Psoas muscle (tissue), 8 donors: Measurements from ENCODE around the gene ZP1. TPM values are rescaled to one million over a fixed set of nuclear protein-coding genes. Genes with fewer than 3 reads are reported as not detected.

Source experiments
- ATAC-seq, 4 donors: fragments of 200-7000 bp; cut with Tn5 transposase; one replicate each; pipeline ENCODE4 v1.9.1; 2020; ENCODE audit warnings: moderate library complexity in 3 of 4, mild to moderate bottlenecking in 2 of 4
- DNase-seq, 2 donors: peaks; one replicate each; pipeline ENCODE4 v3.0.0-alpha.2; 2020
- H3K27ac ChIP-seq: fragments of 200-600 bp; one replicate; pipeline ENCODE4 v1.8.0; 2022
- H3K27me3 ChIP-seq, 3 donors: fragments of 200-600 bp in 1 of 3; one replicate each; pipeline versions ENCODE4 v1.6.1 to v1.8.0; 2013 to 2022; ENCODE audit warnings: low read length in 2 of 3, mild to moderate bottlenecking in 2 of 3, moderate library complexity in 1 of 3; ENCODE audit not compliant: insufficient read depth in 3 of 3
- H3K36me3 ChIP-seq, 2 donors: fragments of 200-600 bp in 1 of 2; one replicate each; pipeline versions ENCODE4 v1.6.1 to v1.8.0; 2013 to 2022; ENCODE audit warnings: low read depth in 1 of 2, mild to moderate bottlenecking in 1 of 2, moderate library complexity in 1 of 2; ENCODE audit not compliant: insufficient read depth in 1 of 2
- H3K4me1 ChIP-seq: fragments of 200-600 bp; one replicate; pipeline ENCODE4 v1.8.0; 2022
- H3K4me3 ChIP-seq: fragments of 200-600 bp; one replicate; pipeline ENCODE4 v1.8.0; 2022; ENCODE audit warnings: mild to moderate bottlenecking
- H3K9me3 ChIP-seq: fragments of 200-600 bp; one replicate; pipeline ENCODE4 v1.8.0; 2022
- WGBS, 3 donors: extraction: QIAGEN DNeasy Blood & Tissue Kit; methylation state at CpG; one replicate each; pipeline versions ENCODE4 v1.1.6 to v1.1.7; 2013; 5-methylcytosine and 5-hydroxymethylcytosine counted together
- intact Hi-C, 2 donors: fragments of 100-400 bp; cut with DNase I; formaldehyde crosslinking; loops; one replicate each; pipeline versions ENCODE4 v1.11.0 to v1.14.2; 2022
- polyA plus RNA-seq, 3 donors: library from polyadenylated mRNA; stranded (reverse); fragments of 200-250 nt; gene quantifications; one replicate each; pipeline ENCODE4 v1.2.3, GENCODE V29; 2013
- total RNA-seq, 4 donors: library from RNA; stranded (reverse); fragmentation: NEBNext Ultra II Directional in 2 of 4; extraction: Animal tissue kit (Norgen Biotek cat#: 25700) in 2 of 4; gene quantifications; one replicate each; pipeline versions ENCODE4 v1.2.1 to v1.2.4, GENCODE V29; 2021 to 2023
- TF ChIP-seq, protein P1 (sequence below): fragments of 200-600 bp; IDR thresholded peaks from one replicate; pipeline ENCODE4 v1.8.0; 2022; ENCODE audit warnings: antibody characterized with exemption
- donor health status: healthy with polysubstance abuse.
- donor health status: DM: no; HTN: no; CAD: no; lungs with moderate emphysema.
- donor health status: Bipolar disorder and iron deficiency.
- donor health status: healthy.
- donor health status: DM: yes; HTN: yes; CAD: no.
- donor health status: DM: no; HTN: no; CAD: no.
- donor health status: DM: no; HTN: no; CAD: no.
- donor health status: DM: yes; HTN: yes; CAD: no.

The ZP1 gene
- total and polyA plus RNA-seq, 7 donors: 0.18 to 0.52 (median 0.29) TPM; not detected in 3

DNA sequence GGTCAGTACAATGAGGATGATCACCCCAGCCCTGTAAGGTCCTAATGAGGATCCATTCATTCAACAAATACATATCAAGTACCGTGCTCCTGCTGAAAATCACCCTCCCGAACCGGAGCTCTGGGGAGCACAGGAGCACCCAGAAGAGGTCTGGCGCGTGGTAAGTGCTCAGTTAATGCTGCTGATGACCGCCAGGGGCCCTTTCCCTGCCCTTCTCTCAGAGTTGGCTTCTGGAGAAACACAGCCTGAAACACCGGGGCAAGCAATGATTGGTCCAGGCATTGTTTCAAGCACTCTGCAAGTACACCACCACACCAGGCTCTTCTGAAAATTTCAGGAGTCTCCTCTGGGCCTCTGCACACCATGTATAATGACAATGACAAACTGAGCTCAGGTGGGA lies 29.2 kb upstream of the ZP1 start:
- intact Hi-C loops: loop anchor here in 1 of 2 donors (10.0 kb wide), 1 partner anchor 297 kb away; no protein-coding TSS in a partner anchor
- no peaks in the 10 kb centered on the region for H3K27me3 ChIP-seq
- H3K4me1 ChIP-seq: peaks cover 9% of the 10 kb centered on the region
- no peak overlapping the region for H3K4me3 ChIP-seq
- no peak for ATAC-seq
- no peak overlapping the region for H3K27ac ChIP-seq
- WGBS, 3 donors: 81 to 85% (median 84%) methylated on average over 7 of the region's 7 CpGs
- no peaks in the 10 kb centered on the region for H3K36me3 ChIP-seq
- no peak for DNase-seq
- no peaks in the 10 kb centered on the region for H3K9me3 ChIP-seq
- TF ChIP-seq, protein P1, sequence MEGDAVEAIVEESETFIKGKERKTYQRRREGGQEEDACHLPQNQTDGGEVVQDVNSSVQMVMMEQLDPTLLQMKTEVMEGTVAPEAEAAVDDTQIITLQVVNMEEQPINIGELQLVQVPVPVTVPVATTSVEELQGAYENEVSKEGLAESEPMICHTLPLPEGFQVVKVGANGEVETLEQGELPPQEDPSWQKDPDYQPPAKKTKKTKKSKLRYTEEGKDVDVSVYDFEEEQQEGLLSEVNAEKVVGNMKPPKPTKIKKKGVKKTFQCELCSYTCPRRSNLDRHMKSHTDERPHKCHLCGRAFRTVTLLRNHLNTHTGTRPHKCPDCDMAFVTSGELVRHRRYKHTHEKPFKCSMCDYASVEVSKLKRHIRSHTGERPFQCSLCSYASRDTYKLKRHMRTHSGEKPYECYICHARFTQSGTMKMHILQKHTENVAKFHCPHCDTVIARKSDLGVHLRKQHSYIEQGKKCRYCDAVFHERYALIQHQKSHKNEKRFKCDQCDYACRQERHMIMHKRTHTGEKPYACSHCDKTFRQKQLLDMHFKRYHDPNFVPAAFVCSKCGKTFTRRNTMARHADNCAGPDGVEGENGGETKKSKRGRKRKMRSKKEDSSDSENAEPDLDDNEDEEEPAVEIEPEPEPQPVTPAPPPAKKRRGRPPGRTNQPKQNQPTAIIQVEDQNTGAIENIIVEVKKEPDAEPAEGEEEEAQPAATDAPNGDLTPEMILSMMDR: no peak

DNA sequence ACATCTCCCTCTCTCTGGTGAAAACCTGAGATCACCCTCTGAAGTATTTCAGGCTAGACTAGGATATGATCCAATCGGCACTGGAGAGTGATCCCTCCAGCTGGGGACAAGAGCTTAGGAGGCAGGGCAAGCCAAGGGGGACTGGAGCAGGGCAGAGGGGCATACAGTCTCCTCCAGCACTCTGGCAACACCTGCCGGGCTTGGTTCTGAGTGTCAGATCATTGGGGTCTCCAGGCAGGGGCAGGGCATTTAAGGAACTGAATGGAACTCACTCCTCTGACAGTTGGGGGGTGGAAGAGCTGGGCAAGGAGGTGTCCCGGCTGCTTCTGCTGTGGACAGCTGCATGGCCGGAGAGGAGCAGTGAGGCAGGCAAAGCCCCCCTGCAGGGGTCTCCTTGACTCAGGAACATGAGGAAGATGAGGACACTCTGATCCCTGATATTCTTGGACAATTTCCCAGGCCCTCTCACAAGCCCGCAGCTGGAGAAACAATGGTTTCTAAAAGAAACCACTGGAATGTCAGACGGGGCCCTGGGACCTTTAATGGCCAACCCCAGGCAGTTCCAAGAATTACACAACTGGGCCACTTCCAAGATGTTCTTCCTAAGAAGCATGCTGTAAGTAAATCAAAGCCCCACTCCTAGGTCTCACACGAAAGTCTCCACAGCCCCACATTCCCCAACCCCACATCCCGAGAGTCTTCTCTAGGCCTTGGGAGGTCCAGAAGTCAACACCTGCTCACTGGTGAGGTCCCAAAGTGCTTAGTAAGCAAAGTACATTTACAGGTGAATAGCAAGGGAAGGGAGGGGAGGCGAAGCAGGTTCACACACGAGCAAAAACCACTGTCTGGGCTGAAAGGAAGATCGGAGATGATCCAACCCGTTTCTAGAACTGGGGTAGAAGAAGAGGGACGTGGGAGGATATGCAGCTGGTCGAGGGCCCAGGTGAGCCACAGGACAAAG lies 26.6 kb upstream of the ZP1 start:
- ATAC-seq (peak in 1 of 4 donors; percentile 21), DNase-seq (peak; percentile 45 to 72)
- no peaks in the 10 kb centered on the region for H3K36me3 ChIP-seq
- H3K27me3 ChIP-seq: no peaks in the 10 kb centered on the region
- peaks cover 28% of the 10 kb centered on the region for H3K4me1 ChIP-seq
- intact Hi-C loops: loop anchor here (5.0 to 10.0 kb wide), 2 partner anchors 62 to 324 kb away; partner anchors contain the start of gene VPS37C (in 1 of the 2)
- no peaks in the 10 kb centered on the region for H3K9me3 ChIP-seq
- peak overlapping the region; percentile 99 for H3K4me3 ChIP-seq
- H3K27ac ChIP-seq: peak overlapping the region; percentile 90
- TF ChIP-seq, protein P1: no peak
- WGBS, 3 donors: 46 to 54% (median 47%) methylated on average over 14 of the region's 14 CpGs

DNA sequence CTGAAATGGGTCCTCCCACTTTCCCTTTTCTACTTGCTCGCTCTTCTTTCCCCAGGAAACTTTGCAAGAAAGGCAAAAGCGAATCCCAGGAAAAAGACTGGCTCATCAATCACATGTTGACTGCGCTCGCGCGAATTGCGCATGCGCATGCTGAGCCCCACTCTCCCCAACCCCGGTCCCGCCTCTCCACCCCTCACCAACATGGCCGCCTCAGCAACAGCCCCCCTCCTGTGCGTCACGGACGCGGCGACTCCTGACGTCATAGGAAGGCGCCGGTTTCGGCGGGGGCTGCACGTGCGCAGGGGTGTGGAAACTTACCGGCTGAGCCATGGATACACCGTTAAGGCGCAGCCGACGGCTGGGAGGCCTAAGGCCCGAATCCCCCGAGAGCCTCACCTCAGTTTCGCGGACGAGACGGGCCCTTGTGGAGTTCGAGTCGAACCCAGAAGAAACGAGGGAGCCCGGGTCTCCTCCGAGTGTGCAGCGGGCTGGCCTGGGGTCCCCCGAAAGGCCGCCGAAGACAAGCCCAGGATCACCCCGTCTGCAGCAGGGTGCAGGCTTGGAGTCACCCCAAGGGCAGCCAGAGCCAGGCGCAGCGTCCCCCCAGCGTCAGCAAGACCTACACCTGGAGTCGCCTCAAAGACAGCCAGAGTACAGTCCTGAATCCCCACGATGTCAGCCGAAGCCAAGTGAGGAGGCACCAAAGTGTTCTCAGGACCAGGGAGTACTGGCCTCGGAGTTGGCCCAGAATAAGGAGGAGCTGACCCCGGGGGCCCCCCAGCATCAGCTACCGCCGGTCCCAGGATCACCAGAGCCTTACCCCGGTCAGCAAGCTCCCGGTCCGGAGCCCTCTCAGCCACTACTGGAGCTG lies 25.3 kb upstream of the ZP1 start, which contains the start of gene CCDC86:
Gene CCDC86, plus strand, starts transcription at position 317 of the 871 bp plus-strand sequence. Its CDS starts 12 bp downstream, at position 329.
- Histone ChIP-seq H3K36me3 (peaks cover 0 to 2% of the 10 kb centered on the region in 2 donors), H3K4me1 (peaks cover 28% of the 10 kb centered on the region), H3K4me3 (peak within 1 kb of the TSS; percentile 99), H3K27ac (peak within 1 kb of the TSS; percentile 90), H3K9me3 (no peaks in the 10 kb centered on the region), H3K27me3 (no peaks in the 10 kb centered on the region)
- peak; percentile 95 to 97 (median 96) for ATAC-seq
- TF ChIP-seq, protein P1: no peak
- DNase-seq: peak; percentile 97 to 98
- intact Hi-C loops: loop anchor here (2.0 to 10.0 kb wide), 3 partner anchors 60 to 323 kb away; partner anchors contain the start of gene VPS37C (in 1 of the 2)
- WGBS, 3 donors: 0 to 1% (median 1%) methylated on average over 50 to 57 of the region's 57 CpGs
